HEK293 (cell line): ENCODE measurements around the gene TCERG1L.

Experiments
- CTCF ChIA-PET: fragments of 350-600 bp; formaldehyde crosslinking; extraction: SDS; loops from one replicate; lab custom pipeline; 2021; ENCODE audit warnings: antibody characterized with exemption; lab: Yijun Ruan, JAX
- POLR2A ChIA-PET: fragments of 300-600 bp; formaldehyde crosslinking; extraction: SDS; loops from one replicate; lab custom pipeline; 2020; ENCODE audit warnings: antibody characterized with exemption, inconsistent platforms; lab: Yijun Ruan, JAX
- H3K27ac ChIP-seq: fragments of 200-500 bp; sonication (Bioruptor generic); 2 replicates; pipeline ENCODE4 v1.5.1; 2014; ENCODE audit warnings: low read depth, low read length, control low read depth, inconsistent platforms; ENCODE audit errors: extremely low read depth
- H3K36me3 ChIP-seq, 2 experiments: fragments of 200-500 bp in 1 of 2; sonication (Bioruptor generic) in 1 of 2; 1 replicate in 1 of 2; 2 replicates in 1 of 2; pipeline ENCODE4 v1.5.1; 2014 to 2017; ENCODE audit warnings: inconsistent platforms in 2 of 2, low read length in 2 of 2; ENCODE audit not compliant: control insufficient read depth in 2 of 2, insufficient read depth in 1 of 2
- H3K4me1 ChIP-seq: fragments of 200-500 bp; sonication (Bioruptor generic); 2 replicates; pipeline ENCODE4 v1.5.1; 2014; ENCODE audit warnings: mild to moderate bottlenecking, low read length, inconsistent platforms; ENCODE audit not compliant: control insufficient read depth, insufficient read depth
- H3K4me3 ChIP-seq: 2 replicates; pipeline ENCODE4 v1.5.1; 2011; ENCODE audit warnings: low read depth, mild to moderate bottlenecking, control low read depth, low read length, moderate library complexity
- H3K9me3 ChIP-seq: fragments of 200-500 bp; sonication (Bioruptor generic); 2 replicates; pipeline ENCODE4 v1.5.1; 2014; ENCODE audit warnings: low read depth, low read length, inconsistent platforms; ENCODE audit not compliant: control insufficient read depth, insufficient read depth
- BCL11B ChIP-seq: fragments of 450-650 bp; formaldehyde crosslinking; IDR thresholded peaks from 2 replicates; pipeline ENCODE4 v1.5.1; 2016; ENCODE audit warnings: low read depth, missing biosample characterization, missing genetic modification characterization
- FEZF1 ChIP-seq: fragments of 450-650 bp; formaldehyde crosslinking; IDR thresholded peaks from 2 replicates; pipeline ENCODE4 v1.5.1; 2016; ENCODE audit warnings: missing biosample characterization, missing genetic modification characterization
- GLIS1 ChIP-seq: fragments of 450-650 bp; formaldehyde crosslinking; IDR thresholded peaks from 2 replicates; pipeline ENCODE4 v1.5.1; 2016; ENCODE audit warnings: missing biosample characterization, missing genetic modification characterization
- IKZF3 ChIP-seq: fragments of 450-650 bp; IDR thresholded peaks from 2 replicates; pipeline ENCODE4 v1.5.0; 2018; ENCODE audit warnings: missing biosample characterization, mild to moderate bottlenecking, missing genetic modification characterization, moderate library complexity
- KLF1 ChIP-seq: fragments of 450-650 bp; formaldehyde crosslinking; IDR thresholded peaks from 2 replicates; pipeline ENCODE4 v1.5.1; 2016; ENCODE audit warnings: missing biosample characterization, missing genetic modification characterization
- OSR2 ChIP-seq: fragments of 450-650 bp; formaldehyde crosslinking; IDR thresholded peaks from 2 replicates; pipeline ENCODE4 v1.5.1; 2016; ENCODE audit warnings: missing biosample characterization, missing genetic modification characterization
- OVOL3 ChIP-seq: fragments of 450-650 bp; formaldehyde crosslinking; IDR thresholded peaks from 2 replicates; pipeline ENCODE4 v1.5.1; 2016; ENCODE audit warnings: missing biosample characterization, missing genetic modification characterization
- PBX3 ChIP-seq: sonication (generic); formaldehyde crosslinking; IDR thresholded peaks from 2 replicates; pipeline ENCODE4 v1.8.1; 2022; ENCODE audit warnings: mild to moderate bottlenecking, moderate library complexity, missing genetic modification reagents
- SALL2 ChIP-seq: fragments of 450-650 bp; formaldehyde crosslinking; IDR thresholded peaks from 2 replicates; pipeline ENCODE4 v1.5.0; 2017; ENCODE audit warnings: missing biosample characterization, mild to moderate bottlenecking, missing genetic modification characterization, borderline replicate concordance
- ZBTB48 ChIP-seq: fragments of 450-650 bp; formaldehyde crosslinking; IDR thresholded peaks from 2 replicates; pipeline ENCODE4 v1.5.1; 2016; ENCODE audit warnings: missing biosample characterization, missing genetic modification characterization
- ZBTB7A ChIP-seq: fragments of 450-650 bp; formaldehyde crosslinking; IDR thresholded peaks from 2 replicates; pipeline ENCODE4 v1.5.1; 2016; ENCODE audit warnings: low read depth, missing biosample characterization, missing genetic modification characterization
- ZNF169 ChIP-seq: fragments of 450-650 bp; formaldehyde crosslinking; IDR thresholded peaks from 2 replicates; pipeline ENCODE4 v1.5.1; 2016; ENCODE audit warnings: missing biosample characterization, missing genetic modification characterization
- ZNF274 ChIP-seq, 2 experiments: fragments of 200-500 bp in 1 of 2; fragments of 450-650 bp in 1 of 2; sonication (Bioruptor generic) in 1 of 2; formaldehyde crosslinking in 1 of 2; IDR thresholded peaks; 2 replicates each; pipeline versions ENCODE4 v1.5.1 to v1.6.1; 2014 to 2016; ENCODE audit warnings: borderline replicate concordance in 1 of 2, inconsistent platforms in 1 of 2, low read length in 1 of 2, missing biosample characterization in 1 of 2, missing genetic modification characterization in 1 of 2
- ZNF302 ChIP-seq: fragments of 450-650 bp; formaldehyde crosslinking; IDR thresholded peaks from 2 replicates; pipeline ENCODE4 v1.5.1; 2016; ENCODE audit warnings: missing biosample characterization, missing genetic modification characterization, low read depth
- ZNF366 ChIP-seq: fragments of 450-650 bp; formaldehyde crosslinking; conservative IDR thresholded peaks from 2 replicates; pipeline ENCODE4 v1.5.1; 2016; ENCODE audit warnings: missing biosample characterization, missing genetic modification characterization
- ZNF398 ChIP-seq: fragments of 450-650 bp; formaldehyde crosslinking; IDR thresholded peaks from 2 replicates; pipeline ENCODE4 v1.5.1; 2017; ENCODE audit warnings: missing biosample characterization, missing genetic modification characterization
- ZNF449 ChIP-seq: fragments of 450-650 bp; formaldehyde crosslinking; IDR thresholded peaks from 2 replicates; pipeline ENCODE4 v1.5.1; 2017; ENCODE audit warnings: missing biosample characterization, mild to moderate bottlenecking, missing genetic modification characterization, moderate library complexity
- ZNF544 ChIP-seq: fragments of 450-650 bp; formaldehyde crosslinking; IDR thresholded peaks from 2 replicates; pipeline ENCODE4 v1.5.0; 2017; ENCODE audit warnings: missing biosample characterization, missing genetic modification characterization
- ZXDB ChIP-seq: fragments of 450-650 bp; formaldehyde crosslinking; IDR thresholded peaks from 2 replicates; pipeline ENCODE4 v1.5.1; 2016; ENCODE audit warnings: missing biosample characterization, missing genetic modification characterization
- TF ChIP-seq, protein P1 (sequence below): fragments of 450-650 bp; formaldehyde crosslinking; IDR thresholded peaks from 2 replicates; pipeline ENCODE4 v1.5.1; 2017; ENCODE audit warnings: missing biosample characterization, missing genetic modification characterization

Gene TCERG1L

DNA sequence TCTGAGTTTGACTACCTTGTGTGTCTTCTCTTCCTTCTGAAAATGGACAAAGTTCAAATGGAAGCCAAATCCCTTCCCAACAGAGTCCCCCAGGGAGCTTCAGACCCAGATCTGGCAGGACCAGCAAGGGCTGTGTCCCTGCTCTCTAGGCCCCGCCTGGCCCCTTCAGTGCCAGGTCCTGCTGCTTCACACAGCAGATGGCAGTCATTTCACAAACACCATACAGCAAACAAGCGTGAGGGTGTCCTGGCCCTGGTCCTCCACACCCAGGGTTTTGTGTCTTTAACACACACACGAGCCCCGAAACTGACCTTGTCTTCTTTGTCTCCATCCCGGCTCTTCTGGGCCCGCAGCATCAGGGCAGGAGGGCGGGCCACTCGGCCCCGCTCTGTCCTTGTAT lies 145.0 kb downstream of the TCERG1L start:
- CTCF ChIA-PET: no interaction called here
- POLR2A ChIA-PET: no interaction called here
- H3K27ac ChIP-seq: no peak overlapping the region
- H3K4me3 ChIP-seq: no peak overlapping the region
- H3K36me3 ChIP-seq: no peaks in the 10 kb centered on the region
- TF ChIP-seq ZNF544 (tag by site-specific recombination) (no peak), OVOL3 (no peak), ZNF449 (tag by site-specific recombination) (no peak), ZNF398 (no peak)
- no peaks in the 10 kb centered on the region for H3K4me1 ChIP-seq
- no peaks in the 10 kb centered on the region for H3K9me3 ChIP-seq

DNA sequence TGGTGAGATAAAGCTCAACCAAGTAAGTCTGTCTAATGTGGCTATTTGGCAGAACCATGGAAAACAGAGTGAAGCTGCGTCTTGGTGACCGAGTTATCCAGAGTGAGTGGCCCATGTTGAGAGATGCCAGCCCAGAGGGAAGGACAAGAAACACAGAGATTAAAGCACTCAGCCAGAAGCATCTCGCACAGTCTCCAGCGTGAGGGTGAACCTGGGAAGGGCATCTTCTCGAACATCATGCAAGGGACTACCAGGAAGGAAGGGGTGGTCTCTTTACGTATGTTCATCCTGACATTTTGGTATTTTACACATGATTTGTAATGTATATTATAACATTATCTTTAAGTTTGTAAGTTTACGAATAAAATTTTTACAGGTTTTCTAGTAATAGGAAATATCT lies 146.4 kb downstream of the TCERG1L start:
- no peaks in the 10 kb centered on the region for H3K9me3 ChIP-seq
- no peak overlapping the region for H3K27ac ChIP-seq
- no peak for TF ChIP-seq PBX3 (CRISPR knock-in tag)
- TF ChIP-seq ZNF169: no peak
- TF ChIP-seq ZNF274 (IDR thresholded peaks at IDR 0.05; ENCODE audit: low read length): no peak
- no peak for TF ChIP-seq ZNF274 (tag by site-specific recombination; IDR thresholded peaks at IDR 0.05; ENCODE audit: borderline replicate concordance)
- TF ChIP-seq, protein P1, sequence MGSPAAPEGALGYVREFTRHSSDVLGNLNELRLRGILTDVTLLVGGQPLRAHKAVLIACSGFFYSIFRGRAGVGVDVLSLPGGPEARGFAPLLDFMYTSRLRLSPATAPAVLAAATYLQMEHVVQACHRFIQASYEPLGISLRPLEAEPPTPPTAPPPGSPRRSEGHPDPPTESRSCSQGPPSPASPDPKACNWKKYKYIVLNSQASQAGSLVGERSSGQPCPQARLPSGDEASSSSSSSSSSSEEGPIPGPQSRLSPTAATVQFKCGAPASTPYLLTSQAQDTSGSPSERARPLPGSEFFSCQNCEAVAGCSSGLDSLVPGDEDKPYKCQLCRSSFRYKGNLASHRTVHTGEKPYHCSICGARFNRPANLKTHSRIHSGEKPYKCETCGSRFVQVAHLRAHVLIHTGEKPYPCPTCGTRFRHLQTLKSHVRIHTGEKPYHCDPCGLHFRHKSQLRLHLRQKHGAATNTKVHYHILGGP (tag by site-specific recombination): no peak
- no peak for TF ChIP-seq OSR2 (tag by site-specific recombination)
- no peak for TF ChIP-seq ZBTB48 (tag by site-specific recombination)
- TF ChIP-seq GLIS1 (tag by site-specific recombination): no peak
- TF ChIP-seq BCL11B (tag by site-specific recombination): no peak
- no peak for TF ChIP-seq FEZF1 (tag by site-specific recombination)
- TF ChIP-seq ZBTB7A (tag by site-specific recombination): no peak
- no peak for TF ChIP-seq SALL2 (tag by site-specific recombination)
- no peak for TF ChIP-seq ZXDB
- no peak for TF ChIP-seq KLF1 (tag by site-specific recombination)
- no peak for TF ChIP-seq IKZF3
- TF ChIP-seq ZNF302 (tag by site-specific recombination): no peak
- TF ChIP-seq ZNF366 (tag by site-specific recombination): no peak
- no peaks in the 10 kb centered on the region for H3K36me3 ChIP-seq
- no peak overlapping the region for H3K4me3 ChIP-seq
- no peaks in the 10 kb centered on the region for H3K4me1 ChIP-seq
- CTCF ChIA-PET: no interaction called here
- POLR2A ChIA-PET: no interaction called here
